ENCODE results near the gene TTC9. TPM values are rescaled to one million over a fixed set of nuclear protein-coding genes. Genes with fewer than 3 reads are reported as not detected.

Gene TTC9
- total RNA-seq, 1 experiment from 2014 or later, result 0.49 TPM

- no peak for ATAC-seq
- in situ Hi-C loops (cut with HindIII; ENCODE audit: low pct_unique_long_range_greater_than_20kb, low sequenced_read_pairs) (no loop called here), intact Hi-C loops (cut with micrococcal nuclease; ENCODE audit: unreplicated experiment) (no loop called here)
- no peak for TF ChIP-seq CTCF (IDR thresholded peaks at IDR 0.05)
- TF ChIP-seq TCF7L2 (IDR thresholded peaks at IDR 0.05; ENCODE audit: low read depth, low read length), result no peak
- no peak for TF ChIP-seq REST (IDR thresholded peaks at IDR 0.05; ENCODE audit: insufficient read depth in 1 of 2, low read depth in 2 of 2, low read length in 1 of 2)
- no peak for TF ChIP-seq POLR2AphosphoS5 (IDR thresholded peaks at IDR 0.05; ENCODE audit: low read depth, low read length)
- no peak for TF ChIP-seq SIN3A (IDR thresholded peaks at IDR 0.05; ENCODE audit: borderline replicate concordance, insufficient read depth, low read depth, low read length)
- DNase-seq (ENCODE audit: low read depth, low spot score), result no peak
- CTCF ChIA-PET, result interaction anchor here (0.6 kb wide), 1 partner anchor 67 kb away, joined by 4 read pairs; no protein-coding TSS in a partner anchor
- POLR2A ChIA-PET, result no interaction called here
- Histone ChIP-seq H3K9me3 (ENCODE audit: control insufficient read depth, insufficient read depth, low read depth, low read length) (no peaks in the 10 kb centered on the region), H3K27ac (ENCODE audit: low read length) (no peak overlapping the region), H3K4me1 (ENCODE audit: control insufficient read depth, insufficient read depth, low read length) (no peaks in the 10 kb centered on the region), H3K27me3 (ENCODE audit: control insufficient read depth, insufficient read depth, low read length) (peaks cover 8% of the 10 kb centered on the region; the same call in 1 of the 2 replicates), H3K4me3 (ENCODE audit: low read depth in 2 of 2, low read length in 2 of 2) (no peak overlapping the region), H3K36me3 (ENCODE audit: control insufficient read depth, insufficient read depth, low read length) (no peaks in the 10 kb centered on the region)
- BruUV-seq (replicated peaks), result no TSS peak
Observed at GRCh38 chr14:70646705-70647104, 5.0 kb downstream of the TTC9 start.

GRCh38 chr14:70648346-70648745 is 6.6 kb downstream of the TTC9 start:
- H3K4me1 ChIP-seq (ENCODE audit: control insufficient read depth, insufficient read depth, low read length), result no peaks in the 10 kb centered on the region
- no peak overlapping the region for H3K4me3 ChIP-seq (ENCODE audit: low read depth in 2 of 2, low read length in 2 of 2)
- no TSS peak for BruUV-seq (replicated peaks)
- intact Hi-C loops (cut with micrococcal nuclease; ENCODE audit: unreplicated experiment) (no loop called here), in situ Hi-C loops (cut with HindIII; ENCODE audit: low pct_unique_long_range_greater_than_20kb, low sequenced_read_pairs) (no loop called here)
- no peak for ATAC-seq
- TF ChIP-seq REST (IDR thresholded peaks at IDR 0.05; ENCODE audit: insufficient read depth in 1 of 2, low read depth in 2 of 2, low read length in 1 of 2), result no peak
- TF ChIP-seq SIN3A (IDR thresholded peaks at IDR 0.05; ENCODE audit: borderline replicate concordance, insufficient read depth, low read depth, low read length), result no peak
- CTCF ChIA-PET, result no interaction called here
- H3K27ac ChIP-seq (ENCODE audit: low read length), result no peak overlapping the region
- H3K9me3 ChIP-seq (ENCODE audit: control insufficient read depth, insufficient read depth, low read depth, low read length), result no peaks in the 10 kb centered on the region
- H3K27me3 ChIP-seq (ENCODE audit: control insufficient read depth, insufficient read depth, low read length), result 0 out of 2 replicates have a peak, but pooled peaks cover 5% of the 10 kb centered on the region
- POLR2A ChIA-PET, result no interaction called here
- H3K36me3 ChIP-seq (ENCODE audit: control insufficient read depth, insufficient read depth, low read length), result no peaks in the 10 kb centered on the region
- no peak for DNase-seq (ENCODE audit: low read depth, low spot score)

Measured in Panc1 (cell line).